ENCODE data around the gene HEPACAM2.

HEPACAM2 gene

GRCh38 chr7:93148727-93149126, 77.5 kb downstream of the HEPACAM2 start:
- in situ Hi-C loops (cut with MboI; ENCODE audit: low sequenced_read_pairs), result no loop called here

- in situ Hi-C loops (cut with MboI; ENCODE audit: low sequenced_read_pairs), result no loop called here
These were observed 78.1 kb downstream of the HEPACAM2 start, which contains the start of gene SAMD9L for GRCh38 chr7:93148144-93148543. TSS of gene SAMD9L (minus strand) at chr7:93148385. CDS start at chr7:93135971, 12,414 bp downstream.

GRCh38 chr7:93147363-93147762, 78.9 kb downstream of the HEPACAM2 start:
- in situ Hi-C loops (cut with MboI; ENCODE audit: low sequenced_read_pairs), result no loop called here

- in situ Hi-C loops (cut with MboI; ENCODE audit: low sequenced_read_pairs), result no loop called here
These were observed 79.7 kb downstream of the HEPACAM2 start for GRCh38 chr7:93146472-93147141.

- in situ Hi-C loops (cut with MboI; ENCODE audit: low sequenced_read_pairs), result no loop called here
These were observed 80.2 kb downstream of the HEPACAM2 start for GRCh38 chr7:93146036-93146435.

- in situ Hi-C loops (cut with MboI; ENCODE audit: low sequenced_read_pairs), result no loop called here
These were observed 80.9 kb downstream of the HEPACAM2 start for GRCh38 chr7:93145354-93145753.

GRCh38 chr7:93142127-93142526, 84.1 kb downstream of the HEPACAM2 start:
- in situ Hi-C loops (cut with MboI; ENCODE audit: low sequenced_read_pairs), result no loop called here

- in situ Hi-C loops (cut with MboI; ENCODE audit: low sequenced_read_pairs), result no loop called here
These were observed 85.6 kb downstream of the HEPACAM2 start for GRCh38 chr7:93140582-93141191.

- in situ Hi-C loops (cut with MboI; ENCODE audit: low sequenced_read_pairs), result no loop called here
These were observed 87.7 kb downstream of the HEPACAM2 start for GRCh38 chr7:93138576-93138975.

All from HL-60/S4 treated with phorbol 12-myristate 13-acetate at 8.2 ng/mL for 4 days and 3 days (cell line).